ENCODE data around the gene STX5.

Gene STX5

DNA sequence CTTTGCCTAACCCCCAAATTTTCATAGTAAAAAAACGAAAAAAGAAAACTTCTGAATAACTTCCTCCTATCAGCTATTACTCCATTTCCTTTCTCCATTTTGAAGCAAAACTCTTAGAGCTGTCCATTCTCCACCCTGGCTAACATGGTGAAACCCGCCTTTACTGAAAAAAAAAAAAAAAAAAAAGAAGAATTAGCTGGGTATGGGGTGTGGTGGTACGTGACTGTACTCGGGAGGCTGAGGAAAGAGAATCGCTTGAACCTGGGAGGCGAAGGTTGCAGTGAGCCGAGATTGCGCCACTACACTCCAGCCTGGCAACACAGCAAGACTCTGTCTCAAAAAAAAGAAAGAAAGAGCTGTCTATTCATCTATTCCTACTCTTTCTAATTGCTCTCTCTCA lies 15.3 kb downstream of the STX5 start:
- H3K27ac ChIP-seq (ENCODE audit: low read depth, low read length), result no peak overlapping the region
- TF ChIP-seq, protein P1, sequence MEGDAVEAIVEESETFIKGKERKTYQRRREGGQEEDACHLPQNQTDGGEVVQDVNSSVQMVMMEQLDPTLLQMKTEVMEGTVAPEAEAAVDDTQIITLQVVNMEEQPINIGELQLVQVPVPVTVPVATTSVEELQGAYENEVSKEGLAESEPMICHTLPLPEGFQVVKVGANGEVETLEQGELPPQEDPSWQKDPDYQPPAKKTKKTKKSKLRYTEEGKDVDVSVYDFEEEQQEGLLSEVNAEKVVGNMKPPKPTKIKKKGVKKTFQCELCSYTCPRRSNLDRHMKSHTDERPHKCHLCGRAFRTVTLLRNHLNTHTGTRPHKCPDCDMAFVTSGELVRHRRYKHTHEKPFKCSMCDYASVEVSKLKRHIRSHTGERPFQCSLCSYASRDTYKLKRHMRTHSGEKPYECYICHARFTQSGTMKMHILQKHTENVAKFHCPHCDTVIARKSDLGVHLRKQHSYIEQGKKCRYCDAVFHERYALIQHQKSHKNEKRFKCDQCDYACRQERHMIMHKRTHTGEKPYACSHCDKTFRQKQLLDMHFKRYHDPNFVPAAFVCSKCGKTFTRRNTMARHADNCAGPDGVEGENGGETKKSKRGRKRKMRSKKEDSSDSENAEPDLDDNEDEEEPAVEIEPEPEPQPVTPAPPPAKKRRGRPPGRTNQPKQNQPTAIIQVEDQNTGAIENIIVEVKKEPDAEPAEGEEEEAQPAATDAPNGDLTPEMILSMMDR (IDR thresholded peaks at IDR 0.05; ENCODE audit: low read depth, low read length, poor library complexity, severe bottlenecking), result no peak
- TF ChIP-seq EZH2phosphoT487 (IDR thresholded peaks at IDR 0.05; ENCODE audit: borderline replicate concordance, low read length), result no peak
- H3K4me3 ChIP-seq (ENCODE audit: low read length), result no peak overlapping the region
- no peaks in the 10 kb centered on the region for H3K27me3 ChIP-seq (ENCODE audit: control insufficient read depth, low read length)
- H3K79me2 ChIP-seq (ENCODE audit: control insufficient read depth, low read length), result no peaks in the 10 kb centered on the region
- H4K20me1 ChIP-seq (ENCODE audit: control insufficient read depth, insufficient read depth, low read depth, low read length), result no peaks in the 10 kb centered on the region
- H3F3A ChIP-seq (ENCODE audit: control insufficient read depth, insufficient read depth), result no peaks in the 10 kb centered on the region
- no peaks in the 10 kb centered on the region for H3K9me2 ChIP-seq (replicated peaks; ENCODE audit: control insufficient read depth, low read length)
- no peak overlapping the region for H3K4me2 ChIP-seq (ENCODE audit: low read length)
- no peaks in the 10 kb centered on the region for H3K9me3 ChIP-seq (ENCODE audit: control insufficient read depth, insufficient read depth, low read length)
- no peaks in the 10 kb centered on the region for H3K4me1 ChIP-seq (ENCODE audit: control insufficient read depth, low read length)
- peaks cover 10% of the 10 kb centered on the region for H3K36me3 ChIP-seq (ENCODE audit: control insufficient read depth, low read length)

DNA sequence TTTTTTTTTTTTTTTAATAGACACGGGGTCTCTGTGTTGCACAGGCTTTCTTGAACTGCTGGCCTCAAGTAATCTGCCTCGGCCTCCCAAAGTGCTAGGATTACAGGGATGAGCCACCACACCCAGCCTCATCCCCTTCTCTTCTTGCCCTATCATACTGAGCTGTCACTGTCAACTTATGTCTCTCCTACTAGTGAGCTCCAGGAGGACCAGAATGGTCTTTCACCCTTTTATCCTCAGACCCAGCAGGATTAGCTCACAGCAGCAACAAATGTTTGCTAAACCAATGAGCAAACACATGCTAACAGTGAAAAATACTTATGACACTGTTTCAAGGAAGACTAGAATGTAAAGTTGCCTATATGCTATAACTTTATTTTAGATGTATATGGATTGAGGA lies 20.2 kb downstream of the STX5 start:
- Histone ChIP-seq H3K4me3 (ENCODE audit: low read length) (no peak overlapping the region), H3K9me2 (replicated peaks; ENCODE audit: control insufficient read depth, low read length) (no peaks in the 10 kb centered on the region), H3K9me3 (ENCODE audit: control insufficient read depth, insufficient read depth, low read length) (no peaks in the 10 kb centered on the region), H3K27me3 (ENCODE audit: control insufficient read depth, low read length) (no peaks in the 10 kb centered on the region), H3K27ac (ENCODE audit: low read depth, low read length) (no peak overlapping the region), H4K20me1 (ENCODE audit: control insufficient read depth, insufficient read depth, low read depth, low read length) (no peaks in the 10 kb centered on the region), H3K4me1 (ENCODE audit: control insufficient read depth, low read length) (peaks cover 8% of the 10 kb centered on the region), H3F3A (ENCODE audit: control insufficient read depth, insufficient read depth) (peaks cover 7% of the 10 kb centered on the region; the same call in 1 of the 2 replicates), H3K79me2 (ENCODE audit: control insufficient read depth, low read length) (no peaks in the 10 kb centered on the region), H3K4me2 (ENCODE audit: low read length) (no peak overlapping the region), H3K36me3 (ENCODE audit: control insufficient read depth, low read length) (peaks cover 5% of the 10 kb centered on the region; the same call in 1 of the 2 replicates)
- TF ChIP-seq, protein P1 (IDR thresholded peaks at IDR 0.05; ENCODE audit: low read depth, low read length, poor library complexity, severe bottlenecking), result no peak
- TF ChIP-seq EZH2phosphoT487 (IDR thresholded peaks at IDR 0.05; ENCODE audit: borderline replicate concordance, low read length), result no peak

DNA sequence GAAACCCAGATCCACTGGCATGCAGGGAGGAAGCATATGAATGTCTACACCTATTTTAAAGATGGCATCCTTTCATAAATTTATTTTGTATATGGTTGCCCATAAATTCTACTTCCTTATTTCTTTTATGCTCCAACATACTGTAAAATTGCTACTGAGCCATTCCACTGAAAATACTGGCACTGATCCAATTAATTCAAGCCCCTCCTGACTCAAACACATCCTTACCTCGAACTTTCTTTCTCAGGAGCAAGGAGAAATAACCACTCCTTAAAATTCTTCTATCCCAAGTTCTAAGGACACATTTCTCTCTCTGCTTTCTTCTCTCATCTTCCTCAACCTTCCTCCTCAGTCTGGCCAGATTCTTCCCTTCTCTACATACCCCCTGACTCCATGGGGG lies 21.1 kb downstream of the STX5 start:
- H3K4me3 ChIP-seq (ENCODE audit: low read length), result no peak overlapping the region
- H3K27ac ChIP-seq (ENCODE audit: low read depth, low read length), result no peak overlapping the region
- TF ChIP-seq EZH2phosphoT487 (IDR thresholded peaks at IDR 0.05; ENCODE audit: borderline replicate concordance, low read length), result no peak
- TF ChIP-seq, protein P1 (IDR thresholded peaks at IDR 0.05; ENCODE audit: low read depth, low read length, poor library complexity, severe bottlenecking), result no peak
- peaks cover 7% of the 10 kb centered on the region; the same call in 1 of the 2 replicates for H3F3A ChIP-seq (ENCODE audit: control insufficient read depth, insufficient read depth)
- H3K9me3 ChIP-seq (ENCODE audit: control insufficient read depth, insufficient read depth, low read length), result no peaks in the 10 kb centered on the region
- no peak overlapping the region for H3K4me2 ChIP-seq (ENCODE audit: low read length)
- H3K4me1 ChIP-seq (ENCODE audit: control insufficient read depth, low read length), result peaks cover 15% of the 10 kb centered on the region
- 0 out of 2 replicates have a peak, but pooled peaks cover 4% of the 10 kb centered on the region for H3K79me2 ChIP-seq (ENCODE audit: control insufficient read depth, low read length)
- no peaks in the 10 kb centered on the region for H4K20me1 ChIP-seq (ENCODE audit: control insufficient read depth, insufficient read depth, low read depth, low read length)
- H3K36me3 ChIP-seq (ENCODE audit: control insufficient read depth, low read length), result peaks cover 5% of the 10 kb centered on the region; the same call in 1 of the 2 replicates
- no peaks in the 10 kb centered on the region for H3K27me3 ChIP-seq (ENCODE audit: control insufficient read depth, low read length)
- H3K9me2 ChIP-seq (replicated peaks; ENCODE audit: control insufficient read depth, low read length), result no peaks in the 10 kb centered on the region
